Activated T-helper 1 cell treated with anti-CD3 and anti-CD28 coated beads, Interleukin-2, amount 50 U/mL, for 16 hours (primary cell): ENCODE measurements around the gene CCNQ.
"Not testable (repeated sequence)": the region's sequence is repeated elsewhere in the genome, so short reads cannot be mapped to it uniquely, and the experiment has no call there.

Source experiments
- DNase-seq, 2 donors: peaks; one replicate each; pipeline ENCODE4 v3.0.0-alpha.2; 2020; ENCODE audit warnings: low read depth in 1 of 2, low spot score in 1 of 2

CCNQ gene

DNA sequence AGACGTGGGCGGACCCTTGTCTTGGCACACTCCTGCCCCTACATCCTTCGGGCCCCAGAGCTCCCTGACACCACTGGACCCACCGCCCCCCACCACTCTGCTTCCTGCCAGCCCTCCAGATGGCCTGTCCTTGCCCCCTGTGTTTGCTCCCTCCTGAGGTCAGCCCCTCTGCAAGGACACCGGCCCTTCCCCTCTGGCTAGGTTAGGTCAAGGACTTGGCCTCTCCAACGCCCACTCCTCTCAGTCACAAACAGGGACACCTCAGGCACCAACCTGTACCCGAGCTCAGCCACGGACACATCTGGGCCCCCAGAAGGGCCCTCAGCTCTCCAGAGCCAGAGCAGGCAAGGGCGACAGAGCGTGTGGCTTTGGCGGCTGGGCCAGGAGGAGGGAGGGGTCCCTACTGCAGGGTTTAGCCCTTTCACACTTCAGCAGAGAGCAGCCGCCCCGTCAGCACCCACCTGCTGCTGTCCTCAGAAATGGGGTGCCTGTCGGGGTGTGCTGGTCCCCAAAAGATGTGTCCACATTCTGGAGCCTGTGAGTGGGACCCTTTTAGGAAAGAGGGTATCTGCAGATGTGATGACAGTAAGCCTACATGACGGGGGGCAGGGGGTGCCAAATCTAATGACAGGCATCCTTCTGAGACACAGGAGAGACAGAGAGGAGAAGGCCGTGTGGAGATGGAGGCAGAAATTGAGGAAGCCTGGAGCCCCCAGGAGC, 24.5 kb upstream of the CCNQ start:
- DNase-seq = no peak

DNA sequence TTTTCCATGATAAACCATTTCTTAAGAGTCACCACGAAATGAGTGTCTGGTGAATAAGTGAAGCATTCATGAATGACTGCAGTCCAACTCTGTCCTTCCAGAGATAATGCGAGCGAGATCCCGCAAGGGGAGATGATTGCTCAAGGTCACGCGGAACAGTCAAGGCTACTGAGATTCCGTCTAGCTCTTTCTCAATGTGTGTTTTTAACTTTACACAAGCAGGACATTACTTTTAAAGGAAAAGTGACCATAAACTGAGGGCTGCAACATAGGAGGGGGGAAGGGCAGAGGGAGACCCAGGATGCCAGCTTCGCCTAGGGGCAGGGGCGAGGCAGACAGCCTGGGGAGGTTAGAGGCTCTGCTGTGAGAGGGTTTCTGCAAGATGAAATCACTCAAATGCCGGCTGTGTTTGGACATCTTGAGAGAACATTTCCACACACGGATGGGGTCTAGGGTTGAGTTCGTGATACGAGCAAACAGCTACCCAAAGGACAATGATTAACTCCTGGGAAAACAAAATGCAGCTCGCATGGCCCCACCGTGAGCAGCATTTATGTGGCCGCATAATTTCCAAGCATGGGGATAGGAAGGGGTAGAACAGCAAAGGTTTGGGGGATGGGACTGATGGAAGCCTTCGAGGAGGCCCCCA, 23.8 kb upstream of the CCNQ start:
- DNase-seq = no peak

DNA sequence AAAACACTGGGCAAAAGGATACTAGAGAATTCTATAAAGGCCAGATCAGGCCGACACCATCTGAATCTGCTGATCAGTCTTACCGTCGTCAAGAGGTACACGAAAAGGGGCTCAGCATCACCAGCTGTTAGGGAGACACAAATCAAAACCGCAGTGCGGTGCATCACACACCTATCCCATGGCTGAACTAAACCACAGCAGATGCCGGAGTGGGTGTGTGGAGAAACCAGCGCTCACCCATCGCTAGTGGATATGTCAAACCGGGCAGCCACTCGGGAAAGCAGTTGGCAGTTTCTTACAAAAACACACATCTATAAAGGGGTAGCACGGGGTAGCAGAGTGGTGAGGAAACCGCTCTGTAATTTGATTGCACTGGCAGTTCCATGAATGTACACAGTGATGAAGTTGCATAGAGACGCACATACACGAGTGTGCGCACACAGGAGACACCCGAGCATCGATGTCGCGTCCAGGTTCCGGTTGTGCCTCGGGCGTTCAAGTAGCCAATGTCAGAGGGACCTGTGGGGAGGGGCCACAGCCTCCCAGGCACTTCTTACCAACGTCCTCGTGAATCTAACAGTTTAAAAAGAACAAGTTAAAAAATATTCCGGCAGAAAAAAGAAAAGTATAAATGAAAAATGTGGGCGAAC, 23.1 kb upstream of the CCNQ start:
- DNase-seq = no peak

DNA sequence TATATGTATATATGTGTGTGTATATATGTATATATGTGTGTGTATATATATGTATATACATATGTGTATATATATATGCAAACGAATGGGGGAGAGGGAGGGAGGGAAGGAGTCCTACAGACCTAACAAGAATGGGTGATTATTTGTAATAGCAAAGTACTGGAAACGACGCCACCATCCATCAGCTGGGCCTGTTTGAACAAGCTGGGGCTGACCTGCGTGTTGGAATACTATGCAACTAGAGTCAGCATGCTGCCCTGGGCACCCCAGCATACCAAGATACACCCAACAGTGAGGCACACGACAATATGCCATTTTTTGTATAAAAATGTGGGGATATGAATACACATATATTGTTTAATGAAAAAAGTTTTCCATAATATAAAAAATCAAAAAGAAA, 21.6 kb upstream of the CCNQ start:
- DNase-seq = no peak

DNA sequence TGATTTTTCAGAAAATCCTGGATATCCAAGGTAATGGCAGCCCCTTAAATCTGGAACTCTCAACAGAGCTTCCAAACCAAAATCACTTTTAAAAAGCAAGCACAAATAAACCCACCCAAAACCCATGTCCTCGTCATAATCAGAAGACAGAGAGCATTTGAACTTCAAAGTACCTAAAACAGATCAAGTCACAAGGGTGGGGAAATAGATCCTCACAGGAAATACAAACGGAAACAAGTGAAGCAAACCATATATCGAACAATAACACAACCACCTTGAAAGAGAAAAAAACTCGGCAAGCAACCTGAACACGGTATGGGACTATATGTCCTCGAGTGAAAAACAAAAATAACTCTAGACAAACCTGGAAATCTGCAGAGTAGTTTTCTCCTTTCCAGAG, 15.9 kb upstream of the CCNQ start:
- no peak for DNase-seq

DNA sequence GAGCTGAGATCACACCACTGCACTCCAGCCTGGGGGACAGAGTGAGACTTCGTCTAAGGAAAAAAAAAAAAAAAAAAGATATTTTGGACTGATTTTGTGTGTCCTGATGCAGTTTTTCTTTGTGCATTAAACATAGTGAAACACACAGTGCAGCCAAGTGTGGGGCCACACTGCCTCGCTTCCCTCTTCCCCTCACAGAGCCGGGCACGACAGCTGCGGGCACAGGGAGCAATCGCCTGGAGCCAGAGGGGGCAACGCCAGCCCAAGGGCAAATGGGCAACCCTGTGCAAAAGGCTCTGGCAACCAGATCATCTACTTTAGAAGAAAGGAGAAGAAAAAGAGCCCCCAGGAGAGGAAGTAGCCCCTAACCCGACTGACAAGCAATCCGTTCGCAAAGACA, 13.5 kb upstream of the CCNQ start:
- DNase-seq = no peak

DNA sequence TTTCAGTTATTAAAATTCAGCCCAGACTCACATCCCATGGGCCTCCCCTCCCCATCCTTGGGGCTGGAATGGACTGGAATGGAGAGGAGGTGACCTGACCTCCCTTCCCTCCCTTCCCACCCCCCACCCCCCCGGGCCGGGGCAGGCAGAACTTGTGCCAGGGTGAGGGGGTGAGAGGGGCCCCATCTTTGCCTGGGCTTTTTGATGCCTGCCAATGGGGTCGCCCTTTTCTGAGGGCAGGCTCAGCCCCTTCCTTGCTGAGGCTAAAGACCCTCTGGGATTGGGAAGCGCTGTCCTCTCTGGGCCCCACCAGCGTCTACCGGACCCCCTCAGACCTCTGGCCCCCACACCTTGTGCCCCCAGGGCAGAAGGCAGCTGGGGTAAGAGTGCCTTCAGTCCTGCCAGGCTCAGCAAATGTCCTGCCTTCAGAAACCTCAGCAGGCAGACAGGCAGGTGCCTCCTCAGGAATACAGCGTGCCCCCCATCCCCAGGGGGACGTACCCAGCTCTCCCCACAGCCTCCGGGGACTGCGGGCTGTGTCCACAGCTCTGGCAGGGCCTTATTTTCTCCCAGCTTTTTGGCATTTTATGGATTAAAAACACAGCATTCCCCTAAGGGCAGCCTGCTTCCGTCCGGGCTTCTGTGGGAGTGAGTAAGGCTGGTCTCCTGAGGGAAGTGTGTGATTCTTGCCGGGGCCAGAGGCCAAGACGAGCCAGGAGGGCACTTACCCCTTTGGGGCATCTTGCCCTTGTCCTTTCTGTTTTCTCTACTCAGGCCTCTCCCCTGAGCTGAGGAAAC, 12.6 kb upstream of the CCNQ start:
- DNase-seq = no peak

DNA sequence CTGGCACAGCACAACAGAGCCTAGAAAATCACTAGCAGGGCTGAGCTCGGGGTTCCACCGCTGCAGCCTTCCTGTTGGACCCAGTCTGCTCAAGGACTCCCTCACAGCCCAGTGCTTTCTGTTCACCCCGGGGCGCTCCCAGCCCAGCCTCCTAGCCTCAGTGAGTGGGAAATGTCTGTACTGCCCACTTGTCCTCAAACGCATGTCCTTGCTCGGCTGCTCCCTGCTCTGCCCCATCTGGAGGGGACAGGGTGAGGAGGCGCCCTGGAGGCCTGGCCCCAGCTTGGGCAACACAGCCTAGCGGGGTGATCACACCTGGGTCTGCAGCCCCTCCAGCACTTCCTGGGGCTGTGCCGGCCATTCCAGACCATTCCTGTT, 11.9 kb upstream of the CCNQ start:
- DNase-seq = no peak

DNA sequence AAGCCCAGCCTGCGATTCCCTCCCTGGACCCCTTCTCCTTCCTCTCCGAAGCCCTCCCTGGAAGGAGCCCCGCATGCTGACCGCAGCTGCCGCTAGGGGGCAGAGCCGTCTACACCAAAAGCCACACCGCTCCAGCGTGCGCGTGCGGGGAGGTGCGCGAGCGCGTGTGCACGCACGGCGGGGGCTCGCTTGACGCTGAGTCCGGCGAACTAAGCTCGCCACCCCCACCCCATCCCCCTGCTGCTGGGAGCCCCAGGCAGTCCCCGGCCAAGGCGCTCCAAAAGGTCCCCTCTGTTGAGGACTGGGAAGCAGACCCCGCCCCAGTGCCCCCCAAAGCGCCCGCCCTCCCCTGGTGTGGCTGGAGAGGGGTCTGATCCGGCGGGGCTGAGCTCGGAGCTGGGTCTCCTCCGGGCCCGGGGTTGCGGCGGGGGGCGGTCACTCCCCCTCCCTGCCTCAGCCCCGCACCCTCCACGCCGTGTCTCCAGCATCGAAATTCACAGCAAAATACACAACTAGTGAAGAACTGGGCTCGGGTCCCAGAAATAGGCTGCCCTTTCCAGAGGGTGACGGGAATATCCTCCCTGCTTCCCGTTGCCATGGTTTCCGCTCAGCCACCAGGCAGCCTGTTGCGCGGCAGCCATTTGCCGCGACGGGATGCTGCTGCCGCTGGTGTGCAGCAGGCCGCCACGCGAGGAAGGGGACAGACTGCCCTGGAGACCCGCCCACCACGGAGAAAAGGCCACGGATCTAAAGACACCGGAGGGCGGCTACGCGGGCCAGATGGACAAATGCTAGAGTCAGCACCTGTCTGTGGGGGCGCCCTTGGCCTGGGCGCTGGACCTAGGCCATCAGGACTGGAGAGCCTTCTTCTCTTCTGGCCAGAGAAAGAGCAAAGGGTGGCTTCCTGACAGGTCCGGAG, 11.2 kb upstream of the CCNQ start:
- peak; percentile 51 to 65 for DNase-seq

DNA sequence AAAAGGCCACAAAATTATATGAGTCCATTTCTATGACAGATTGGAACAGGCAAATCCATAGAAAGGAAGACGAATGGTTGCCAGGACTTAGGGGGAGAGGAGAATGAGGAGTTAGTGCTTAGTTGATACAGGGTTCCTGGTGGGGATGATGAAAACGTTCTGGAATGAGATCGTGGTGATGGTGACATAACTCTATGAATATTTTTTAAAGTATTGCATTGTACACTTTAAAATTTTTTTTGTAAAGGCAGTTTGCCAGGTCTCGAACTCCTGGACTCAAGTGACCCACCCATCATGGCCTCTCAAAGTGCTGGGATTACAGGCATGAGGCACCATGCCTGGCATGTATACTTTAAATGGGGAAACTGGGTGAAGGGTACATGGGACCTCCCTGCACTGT, 9.9 kb upstream of the CCNQ start:
- no peak for DNase-seq

DNA sequence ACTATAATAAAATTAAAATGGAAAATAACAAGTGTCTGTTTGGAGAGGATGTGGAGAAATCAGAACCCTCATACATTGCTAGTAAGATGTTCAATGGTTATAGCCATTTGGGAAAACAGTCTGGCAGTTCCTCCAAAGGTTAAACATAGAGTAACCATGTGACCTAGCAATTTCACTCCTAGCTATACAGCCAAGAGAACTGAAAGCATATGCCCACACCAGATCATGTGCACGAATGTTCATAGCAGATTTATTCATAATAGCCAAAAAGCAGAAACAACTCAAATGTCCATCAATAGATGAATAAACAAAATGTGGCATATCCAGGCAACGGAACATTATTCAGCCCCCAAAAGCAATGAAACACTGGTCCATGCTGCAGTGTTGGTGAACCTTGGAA, 9.4 kb upstream of the CCNQ start:
- no peak for DNase-seq

DNA sequence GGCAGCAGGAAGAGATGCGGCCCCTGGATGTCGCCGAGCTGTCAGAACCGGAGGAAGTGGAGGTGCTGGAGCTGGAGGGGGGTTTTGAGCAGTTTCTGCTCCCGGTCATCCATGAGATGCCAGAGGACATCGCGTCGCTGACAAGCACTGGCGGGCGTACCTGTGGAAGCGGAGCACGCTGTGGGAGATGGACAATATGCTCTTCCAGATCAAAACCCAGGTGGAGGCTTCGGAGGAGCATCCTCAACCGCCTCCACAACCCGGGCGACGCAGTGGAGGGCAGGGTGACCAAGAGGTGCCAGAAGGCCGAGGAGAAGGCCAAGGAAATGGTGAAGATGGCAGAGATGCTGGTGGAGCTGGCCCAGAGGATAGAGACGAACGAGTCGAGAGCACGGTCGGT, 7.6 kb upstream of the CCNQ start:
- DNase-seq = no peak

DNA sequence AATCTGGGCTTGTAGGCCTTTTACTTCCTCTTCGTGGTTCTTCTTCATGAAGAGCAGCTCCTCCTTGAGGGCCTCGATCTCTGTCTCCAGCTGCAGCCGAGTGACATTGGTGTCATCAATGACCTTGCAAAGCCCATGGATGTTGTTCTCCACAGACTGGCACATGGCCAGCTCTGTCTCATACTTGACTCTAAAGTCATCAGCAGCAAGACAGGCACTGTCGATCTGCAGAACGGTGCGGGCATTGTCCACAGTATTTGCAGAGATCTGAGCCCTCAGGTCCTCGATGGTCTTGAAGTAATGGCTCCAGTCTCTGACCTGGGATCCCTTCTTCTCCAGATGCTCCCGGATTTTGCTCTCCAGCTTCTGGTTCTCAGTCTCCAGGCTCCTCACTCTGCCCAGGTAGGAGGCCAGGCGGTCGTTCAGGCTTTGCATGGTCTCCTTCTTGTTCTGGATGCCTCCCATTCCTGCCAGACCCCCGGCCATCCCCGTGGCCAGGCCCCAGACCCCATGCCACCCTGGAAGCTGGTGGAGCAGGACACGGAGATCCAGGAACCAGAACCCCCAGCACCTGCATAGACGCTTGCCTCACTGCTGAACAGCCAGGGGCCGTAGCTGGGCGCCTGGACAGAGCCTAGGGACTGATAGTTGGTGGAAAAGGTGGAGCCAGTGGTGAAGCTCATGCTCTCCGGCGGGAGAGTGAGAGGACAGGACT, 5.9 kb upstream of the CCNQ start:
- not testable (repeated sequence) for DNase-seq

DNA sequence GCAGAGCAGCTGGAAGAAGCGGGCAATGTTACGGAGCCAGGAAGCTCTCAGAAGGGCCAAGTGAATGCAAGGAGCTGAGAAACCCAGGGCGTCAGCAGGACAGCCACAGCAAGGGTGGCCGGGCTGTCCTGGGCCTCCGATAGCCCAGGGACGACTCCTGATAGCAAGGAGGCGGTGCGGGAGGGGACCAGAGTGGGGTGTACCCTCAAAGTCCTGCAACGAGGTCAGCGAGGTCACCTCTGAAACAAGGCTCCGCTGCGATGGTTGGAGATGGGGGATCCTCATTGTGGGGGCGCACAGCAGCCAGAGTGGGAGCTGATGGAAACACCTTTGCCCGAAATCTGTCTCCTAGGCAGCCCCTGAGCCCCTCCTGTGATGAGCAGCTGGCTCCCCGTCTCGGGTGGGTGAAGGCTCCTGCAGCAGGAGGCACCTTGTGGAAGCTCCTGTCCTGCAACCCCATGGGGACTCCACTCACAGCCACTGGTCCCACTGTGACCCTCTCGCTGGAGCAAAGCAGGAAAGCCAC, 4.3 kb upstream of the CCNQ start:
- DNase-seq = no peak

DNA sequence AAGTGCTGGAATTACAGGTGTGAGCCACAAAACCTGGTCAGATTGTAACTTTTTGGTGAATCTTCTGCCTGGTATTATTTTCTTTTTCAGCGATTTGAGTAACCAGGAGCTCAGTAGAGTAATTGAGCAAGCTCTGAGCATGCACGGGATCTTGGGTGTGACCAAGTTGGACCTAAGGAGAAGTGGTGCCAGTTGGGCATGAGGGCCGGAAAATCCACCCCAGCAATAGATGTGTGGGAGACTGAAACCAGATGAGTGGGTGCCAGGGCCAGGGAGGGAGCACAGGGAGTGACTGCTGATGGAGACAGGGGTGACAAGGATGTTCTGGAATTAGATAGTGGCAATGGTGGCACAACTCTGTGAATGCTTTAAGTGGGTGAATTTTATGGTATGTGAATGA, 3.7 kb upstream of the CCNQ start:
- DNase-seq = no peak

DNA sequence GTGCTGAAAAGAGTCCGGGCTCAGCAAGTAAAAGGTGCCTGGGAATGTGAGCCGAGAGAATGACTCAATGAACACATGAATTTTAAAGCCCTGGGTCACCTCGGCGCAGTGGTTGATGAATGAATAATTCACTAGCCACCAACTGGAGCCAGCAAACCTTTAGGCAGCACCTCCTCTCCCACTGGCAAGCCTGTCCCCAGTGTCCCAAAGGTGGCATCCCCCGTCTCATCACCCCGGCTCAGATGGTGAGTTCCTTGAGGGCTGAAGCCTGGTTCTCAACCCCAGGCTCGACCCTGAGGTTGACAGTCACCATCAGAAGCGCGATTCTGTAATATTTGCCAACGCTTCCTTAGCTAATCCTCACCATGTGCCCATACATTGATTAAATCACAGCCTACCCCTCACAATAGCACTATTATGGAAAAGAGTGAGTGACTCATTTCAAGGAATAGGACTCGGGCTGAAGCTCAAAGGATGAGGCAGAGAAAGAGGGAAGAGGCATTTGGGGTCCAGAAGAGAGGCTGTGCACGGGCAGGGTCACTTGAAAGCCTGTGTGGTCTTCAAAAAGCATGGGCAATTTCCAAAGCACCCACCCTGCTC, 2.7 kb upstream of the CCNQ start:
- no peak for DNase-seq

DNA sequence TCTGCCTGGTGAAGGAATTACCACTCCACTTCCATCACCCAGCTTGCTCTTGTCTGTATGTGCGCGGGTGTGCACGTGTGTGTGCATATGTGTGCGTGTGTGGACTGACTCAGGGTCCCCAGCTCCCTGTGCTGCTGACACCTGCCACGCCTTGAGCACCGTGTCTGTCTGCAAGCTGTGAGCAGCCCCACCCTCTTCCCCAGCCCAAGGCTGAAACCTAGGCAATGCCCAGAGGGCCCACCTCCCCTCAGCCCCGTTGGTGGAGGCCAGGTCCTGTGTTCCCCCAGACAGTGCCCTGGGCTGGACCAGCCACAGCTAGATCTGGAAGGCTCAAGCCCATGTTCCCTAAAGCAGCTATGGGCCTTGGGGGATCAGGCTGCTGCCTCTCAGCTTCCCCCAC, 2.0 kb upstream of the CCNQ start:
- no peak for DNase-seq

DNA sequence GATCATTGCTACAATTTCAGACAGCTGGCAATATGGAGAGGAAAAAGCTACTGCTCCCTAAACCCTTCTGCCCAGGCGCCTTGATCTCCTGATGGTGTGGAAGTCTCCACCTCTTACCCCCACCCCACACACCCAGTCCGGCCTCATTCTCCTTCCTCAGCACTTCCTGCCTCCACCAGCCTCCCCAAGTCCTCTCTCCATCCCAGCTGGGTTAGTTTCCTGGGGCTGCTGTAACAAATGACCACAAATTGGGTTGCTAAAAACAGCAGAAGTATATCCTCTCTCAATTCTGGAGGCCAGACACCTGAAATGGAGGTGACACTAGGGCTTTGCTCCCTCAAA, 1.1 kb upstream of the CCNQ start:
- no peak for DNase-seq

DNA sequence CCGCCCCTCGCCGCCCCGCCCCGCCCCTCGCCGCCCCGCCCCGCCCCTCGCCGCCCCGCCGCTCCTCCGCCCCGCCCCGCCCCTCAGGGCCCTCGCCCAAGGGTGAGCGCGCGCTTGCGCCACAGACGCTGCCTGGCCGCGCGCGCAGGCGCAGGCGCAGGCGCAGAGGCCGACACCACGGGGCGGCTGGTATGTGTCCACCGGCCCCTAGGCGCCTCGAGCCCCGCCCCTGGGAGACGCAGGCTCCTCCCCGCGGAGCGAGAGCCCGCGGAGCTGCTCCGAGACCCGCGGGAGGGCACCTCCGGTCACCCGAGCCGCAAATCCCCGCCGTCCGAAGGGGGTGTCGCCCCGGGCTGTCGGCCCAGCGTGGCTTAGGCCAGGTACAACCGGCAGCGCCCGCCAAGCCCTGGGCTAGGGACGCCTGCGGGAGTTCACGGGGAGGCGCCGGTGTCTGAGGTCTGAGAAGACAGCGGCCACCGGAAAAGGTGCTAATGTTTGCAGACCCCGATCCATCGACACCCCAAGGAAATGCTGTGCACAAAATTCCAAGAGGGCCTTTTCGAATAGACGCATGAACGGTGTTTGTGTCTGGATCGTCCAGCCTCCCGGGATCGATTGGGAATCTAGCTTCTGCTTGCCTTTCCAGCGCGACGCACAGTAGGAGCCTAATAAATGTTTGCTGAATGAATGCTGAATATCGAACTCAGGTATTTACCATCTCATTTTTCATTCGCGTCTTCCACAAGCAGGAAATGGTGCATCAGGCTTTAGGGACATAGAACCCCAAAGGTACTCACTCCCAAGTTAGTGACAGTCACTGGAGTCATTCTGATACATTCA, 473 bp upstream of the CCNQ start:
- DNase-seq = peak; percentile 64 to 82
